Calu3 (cell line): ENCODE data around the gene WIPI1. TPM values are rescaled to one million over a fixed set of nuclear protein-coding genes. Genes with fewer than 3 reads are reported as not detected.

Experiments used
- microRNA-seq: library from miRNA; unstranded; fragments of <30 nt; microRNA quantifications from one replicate; pipeline ENCODE4 v1.2.0, GENCODE V29; 2022
- total RNA-seq: library from RNA; stranded (reverse); gene quantifications from 2 replicates; pipeline ENCODE4 v1.2.3, GENCODE V29; 2022

The WIPI1 gene
- total RNA-seq, 1 experiment from 2014 or later, result 43.4 TPM

Small RNAs within 50 kb of the gene (microRNA-seq; reads per million reads assigned to microRNA genes)
- gene MIR635, result not detected

Other genes starting within 250 kb of the WIPI1 start
- 59.5 and 62.2 TPM in 2 replicates for gene AMZ2, start 209.5 kb downstream of the WIPI1 start, total RNA-seq
- 0.12 and 0.19 TPM in 2 replicates for gene SLC16A6, start 166.4 kb downstream of the WIPI1 start, total RNA-seq
- 1.4 and 2.4 TPM in 2 replicates for gene ARSG, start 166.0 kb downstream of the WIPI1 start, total RNA-seq
- gene PRKAR1A, start 54.9 kb upstream of the WIPI1 start, total RNA-seq, result 239 and 248 TPM in 2 replicates
- 0.59 and 1.3 TPM in 2 replicates for gene FAM20A, start 143.9 kb upstream of the WIPI1 start, total RNA-seq